Measurements from ENCODE around the gene DTYMK.

The DTYMK gene

GRCh38 chr2:241686324-241686649 lies 328 bp downstream of the DTYMK start:
- ChIA-PET CTCF (interaction anchor here (0.6 to 3.7 kb wide), 9 partner anchors 13 to 192 kb away, joined by 3 to 13 read pairs (median 3); no protein-coding TSS in a partner anchor), POLR2A (interaction anchor here (0.8 to 1.5 kb wide), 3 partner anchors 12 to 16 kb away, joined by 8 to 12 read pairs (median 8); partner anchors contain the start of gene ING5)
- DNase-seq (ENCODE audit: extremely low spot score), result no peak
- no peak for TF ChIP-seq CTCF (IDR thresholded peaks at IDR 0.05; ENCODE audit: control extremely low read depth, extremely low read depth, low read depth, missing control alignments)

GRCh38 chr2:241680827-241681599 lies 5.6 kb downstream of the DTYMK start:
- TF ChIP-seq CTCF (IDR thresholded peaks at IDR 0.05; ENCODE audit: control extremely low read depth, extremely low read depth, low read depth, missing control alignments), result no peak
- ChIA-PET POLR2A (no interaction called here), CTCF (interaction anchor here (0.9 kb wide), 1 partner anchor 21 kb away, joined by 3 read pairs; no protein-coding TSS in a partner anchor)
- DNase-seq (ENCODE audit: extremely low spot score), result no peak

DNA sequence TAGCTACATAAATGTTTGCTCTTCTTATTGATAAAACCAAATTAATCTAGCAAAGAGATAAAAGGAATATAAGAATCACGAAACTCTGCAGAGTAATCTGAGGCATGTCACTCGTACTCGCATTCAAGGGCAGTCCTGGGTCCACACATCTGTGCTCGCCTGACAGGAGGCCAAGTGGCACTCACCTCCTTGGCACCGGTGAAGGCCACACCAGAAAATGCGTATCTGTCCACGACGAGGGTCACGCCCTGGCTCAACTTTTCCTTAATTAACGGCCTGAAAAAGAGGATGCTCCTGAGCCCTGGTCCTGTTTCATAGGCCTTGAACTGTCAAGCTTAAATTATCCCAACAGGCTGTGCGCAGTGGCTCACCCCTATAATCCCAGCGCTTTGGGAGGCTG lies 6.6 kb downstream of the DTYMK start:
- no peak for DNase-seq (ENCODE audit: extremely low spot score)
- POLR2A ChIA-PET, result no interaction called here
- CTCF ChIA-PET, result interaction anchor here (0.9 to 1.1 kb wide), 2 partner anchors 20 to 829 kb away, joined by 3 to 4 read pairs; no protein-coding TSS in a partner anchor
- TF ChIP-seq CTCF (IDR thresholded peaks at IDR 0.05; ENCODE audit: control extremely low read depth, extremely low read depth, low read depth, missing control alignments), result no peak

GRCh38 chr2:241678784-241679540 lies 7.7 kb downstream of the DTYMK start:
- no peak for TF ChIP-seq CTCF (IDR thresholded peaks at IDR 0.05; ENCODE audit: control extremely low read depth, extremely low read depth, low read depth, missing control alignments)
- ChIA-PET CTCF (interaction anchor here (1.1 kb wide), 2 partner anchors 24 to 828 kb away, joined by 3 to 4 read pairs; no protein-coding TSS in a partner anchor), POLR2A (no interaction called here)
- DNase-seq (ENCODE audit: extremely low spot score), result no peak

- ChIA-PET CTCF (interaction anchor here (1.1 kb wide), 1 partner anchor 25 kb away, joined by 3 read pairs; no protein-coding TSS in a partner anchor), POLR2A (interaction anchor here (0.6 kb wide), 1 partner anchor 32 kb away, joined by 6 read pairs; no protein-coding TSS in a partner anchor)
- no peak for TF ChIP-seq CTCF (IDR thresholded peaks at IDR 0.05; ENCODE audit: control extremely low read depth, extremely low read depth, low read depth, missing control alignments)
- no peak for DNase-seq (ENCODE audit: extremely low spot score)
Observed at GRCh38 chr2:241678307-241678706, 8.3 kb downstream of the DTYMK start.

DNA sequence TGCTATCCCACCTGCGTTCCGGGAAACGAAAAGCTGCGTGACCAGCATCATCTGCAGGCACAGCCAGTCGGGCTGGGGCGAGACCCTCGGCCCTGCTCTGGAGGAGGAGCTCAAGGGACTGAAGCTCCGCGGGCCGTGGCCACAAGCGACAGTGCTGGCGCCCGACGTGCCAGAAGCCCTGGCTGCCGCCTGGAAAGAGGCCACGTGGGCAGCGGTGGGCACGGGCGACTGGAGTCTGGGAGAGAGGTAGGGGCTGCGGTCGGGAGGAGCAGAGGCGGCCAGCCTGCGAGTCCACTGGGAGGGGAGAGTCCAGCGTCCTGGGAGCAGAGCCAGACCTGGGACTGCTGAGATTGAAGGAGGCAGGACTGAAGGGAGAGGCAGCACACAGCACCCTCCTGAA lies 9.2 kb downstream of the DTYMK start:
- CTCF ChIA-PET, result no interaction called here
- POLR2A ChIA-PET, result no interaction called here
- no peak for DNase-seq (ENCODE audit: extremely low spot score)
- no peak for TF ChIP-seq CTCF (IDR thresholded peaks at IDR 0.05; ENCODE audit: control extremely low read depth, extremely low read depth, low read depth, missing control alignments)
